ENCODE results near the gene THAP11.
"Not testable (repeated sequence)": the region's sequence is repeated elsewhere in the genome, so short reads cannot be mapped to it uniquely, and the experiment has no call there.

THAP11 gene

DNA sequence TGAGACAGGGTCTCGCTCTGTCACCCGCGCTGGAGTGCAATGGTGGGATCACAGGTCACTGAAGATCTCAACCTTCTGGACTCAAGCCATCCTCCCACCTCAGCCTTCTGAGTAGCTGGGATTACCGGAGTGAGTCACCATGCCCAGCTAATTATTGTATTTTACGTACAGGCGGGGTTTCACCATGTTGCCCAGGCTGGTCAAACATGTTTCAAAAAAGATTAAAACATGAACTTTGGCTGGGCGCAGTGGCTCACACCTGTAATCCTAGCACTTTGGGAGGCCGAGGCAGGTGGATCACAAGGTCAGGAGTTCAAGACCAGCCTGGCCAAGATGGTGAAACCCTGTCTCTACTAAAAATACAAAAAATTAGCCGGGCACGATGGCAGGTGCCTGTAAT lies 4.9 kb upstream of the THAP11 start:
- not testable (repeated sequence) for DNase-seq (ENCODE audit: low spot score)

DNA sequence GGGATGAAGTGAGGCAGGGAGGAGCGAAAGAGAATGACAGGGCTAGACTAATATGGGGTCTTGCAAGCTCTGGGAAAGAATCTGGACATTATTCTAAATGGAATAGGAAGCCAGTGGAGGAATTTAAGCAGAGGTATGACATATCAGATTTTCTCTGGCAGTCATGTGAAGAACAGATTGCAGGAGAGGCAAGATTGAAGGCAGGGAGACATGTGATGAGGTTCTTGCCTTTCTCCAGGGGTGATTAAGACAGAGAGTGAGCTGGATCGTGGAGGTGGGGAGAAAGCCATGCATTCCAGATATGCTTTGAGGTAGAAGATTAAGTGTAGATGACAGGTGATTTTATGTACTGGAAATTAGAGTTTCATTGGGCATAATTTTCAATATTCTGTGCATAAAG lies 4.3 kb upstream of the THAP11 start:
- no peak for DNase-seq (ENCODE audit: low spot score)

- no peak for DNase-seq (ENCODE audit: low spot score)
Observed at GRCh38 chr16:67841198-67841815, 813 bp upstream of the THAP11 start.

GRCh38 chr16:67842509-67843342 lies 606 bp downstream of the THAP11 start:
- DNase-seq (ENCODE audit: low spot score) = peak; percentile 70

DNA sequence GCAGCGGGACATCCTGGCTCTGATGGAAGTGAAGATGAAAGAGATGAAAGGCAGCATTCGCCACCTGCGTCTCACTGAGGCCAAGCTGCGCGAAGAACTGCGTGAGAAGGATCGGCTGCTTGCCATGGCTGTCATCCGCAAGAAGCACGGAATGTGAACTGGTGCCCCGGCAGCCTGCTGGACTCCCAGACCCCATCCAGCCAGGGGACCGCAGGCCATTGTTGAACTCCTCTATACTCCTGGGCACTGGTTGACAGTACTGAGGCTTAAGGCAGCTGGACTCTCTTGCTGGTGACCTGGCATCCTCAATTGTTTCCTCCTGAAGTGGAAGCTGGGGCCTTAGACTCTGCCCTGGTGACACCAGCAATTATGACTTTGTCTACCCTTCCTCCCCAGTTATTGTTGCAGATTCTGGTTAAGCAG lies 1.2 kb downstream of the THAP11 start:
- no peak for DNase-seq (ENCODE audit: low spot score)

- DNase-seq (ENCODE audit: low spot score) = peak; percentile 36
Observed at GRCh38 chr16:67844497-67844896, 2.4 kb downstream of the THAP11 start.

GRCh38 chr16:67845291-67846062 lies 3.4 kb downstream of the THAP11 start:
- peak; percentile 51 for DNase-seq (ENCODE audit: low spot score)

GRCh38 chr16:67846063-67846319 lies 3.9 kb downstream of the THAP11 start:
- DNase-seq (ENCODE audit: low spot score) = peak; percentile 48

- DNase-seq (ENCODE audit: low spot score) = peak; percentile 98
Observed at GRCh38 chr16:67846320-67847063, 4.4 kb downstream of the THAP11 start, which contains the start of gene NUTF2. TSS of gene NUTF2 (plus strand) at chr16:67846933. CDS start at chr16:67865131, 18,198 bp downstream.

- DNase-seq (ENCODE audit: low spot score) = peak; percentile 27
Observed at GRCh38 chr16:67847064-67847861, 5.1 kb downstream of the THAP11 start, which contains the start of gene CENPT. TSS of gene CENPT (minus strand) at chr16:67847693. CDS start at chr16:67833859, 13,834 bp downstream.

DNA sequence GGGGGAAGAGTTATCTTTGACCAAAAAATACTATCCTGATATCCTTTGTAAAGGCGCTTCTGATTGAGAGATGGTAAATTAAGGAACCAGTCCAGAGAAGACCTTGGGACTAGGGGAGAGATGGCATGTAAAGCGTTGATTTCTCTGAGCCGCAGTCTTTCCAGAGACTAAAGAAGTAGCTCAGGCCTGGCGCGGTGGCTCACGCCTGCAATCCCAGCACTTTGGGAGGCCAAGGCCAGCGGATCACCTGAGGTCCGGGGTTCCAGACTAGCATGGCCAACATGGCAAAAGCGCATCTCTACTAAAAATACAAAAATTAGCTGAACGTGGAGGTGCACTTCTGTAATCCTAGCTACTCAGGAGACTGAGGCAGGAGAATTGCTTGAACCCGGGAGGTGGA lies 6.0 kb downstream of the THAP11 start:
- DNase-seq (ENCODE audit: low spot score) = no peak

DNA sequence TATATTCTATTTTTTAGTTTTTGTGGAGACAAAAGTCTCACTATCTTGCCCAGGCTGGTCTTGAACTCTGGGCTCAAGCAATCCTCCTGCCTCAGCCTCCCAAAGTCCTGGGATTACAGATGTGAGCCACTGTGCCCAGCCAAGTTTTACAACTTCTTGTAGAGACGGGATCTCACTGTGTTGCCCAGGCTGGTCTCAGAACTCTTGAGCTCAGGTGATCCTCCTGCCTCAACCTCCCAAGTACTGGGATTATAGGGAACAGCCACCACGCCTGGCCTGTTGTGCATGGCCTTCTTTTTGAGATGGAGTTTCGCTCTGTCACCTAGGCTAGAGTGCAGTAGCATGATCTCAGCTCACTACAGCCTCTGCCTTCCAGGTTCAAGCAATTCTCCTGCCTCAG lies 11.6 kb downstream of the THAP11 start:
- DNase-seq (ENCODE audit: low spot score) = no peak

DNA sequence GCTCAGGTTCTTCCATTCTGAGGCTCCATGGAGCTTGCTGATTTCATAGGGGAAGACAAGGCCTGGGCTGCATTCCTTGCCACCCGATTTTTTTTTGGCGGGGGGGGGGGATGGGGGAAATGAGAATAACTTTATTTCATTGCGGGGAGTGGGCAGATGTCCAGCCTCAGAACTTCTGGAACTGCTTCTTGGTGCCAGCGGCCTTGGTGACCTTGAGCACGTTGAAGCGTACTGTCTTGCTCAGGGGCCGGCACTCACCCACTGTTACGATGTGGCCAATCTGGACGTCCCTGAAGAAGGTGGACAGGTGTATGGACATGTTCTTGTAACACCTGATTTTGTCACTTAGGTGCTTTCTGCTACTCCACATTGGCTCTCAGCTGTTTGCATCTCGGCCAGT lies 13.7 kb downstream of the THAP11 start:
- no peak for DNase-seq (ENCODE audit: low spot score)

DNA sequence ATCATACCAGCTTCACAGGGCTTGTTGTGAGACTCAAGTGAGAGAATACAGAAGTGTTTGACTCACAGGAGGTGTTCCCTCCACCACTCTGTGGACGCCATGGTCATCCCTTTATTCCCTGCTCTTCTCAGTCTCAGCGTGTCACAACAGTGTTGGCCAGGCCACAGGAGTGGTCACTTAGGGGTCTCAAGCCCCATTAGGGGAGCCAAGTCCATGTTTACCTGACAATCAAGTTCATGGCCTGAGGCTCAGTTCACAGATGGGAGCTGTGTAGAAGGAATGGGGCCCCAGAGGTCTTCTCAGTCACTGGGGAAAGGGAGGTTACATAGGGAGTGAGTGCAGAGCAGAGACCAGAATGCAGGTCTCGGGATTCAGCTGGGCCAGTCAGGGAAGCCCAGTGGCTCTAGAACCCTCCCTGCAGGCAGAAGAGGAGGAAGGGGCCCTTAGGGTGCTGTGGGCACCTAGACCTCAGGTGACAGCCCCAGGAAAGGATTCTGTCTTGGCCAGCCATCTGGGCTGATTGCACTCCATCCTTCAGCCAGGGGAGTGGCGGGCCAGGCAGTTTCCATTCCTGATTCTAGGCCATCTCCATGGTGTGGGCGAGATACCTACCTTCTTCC lies 14.9 kb downstream of the THAP11 start:
- no peak for DNase-seq (ENCODE audit: low spot score)

DNA sequence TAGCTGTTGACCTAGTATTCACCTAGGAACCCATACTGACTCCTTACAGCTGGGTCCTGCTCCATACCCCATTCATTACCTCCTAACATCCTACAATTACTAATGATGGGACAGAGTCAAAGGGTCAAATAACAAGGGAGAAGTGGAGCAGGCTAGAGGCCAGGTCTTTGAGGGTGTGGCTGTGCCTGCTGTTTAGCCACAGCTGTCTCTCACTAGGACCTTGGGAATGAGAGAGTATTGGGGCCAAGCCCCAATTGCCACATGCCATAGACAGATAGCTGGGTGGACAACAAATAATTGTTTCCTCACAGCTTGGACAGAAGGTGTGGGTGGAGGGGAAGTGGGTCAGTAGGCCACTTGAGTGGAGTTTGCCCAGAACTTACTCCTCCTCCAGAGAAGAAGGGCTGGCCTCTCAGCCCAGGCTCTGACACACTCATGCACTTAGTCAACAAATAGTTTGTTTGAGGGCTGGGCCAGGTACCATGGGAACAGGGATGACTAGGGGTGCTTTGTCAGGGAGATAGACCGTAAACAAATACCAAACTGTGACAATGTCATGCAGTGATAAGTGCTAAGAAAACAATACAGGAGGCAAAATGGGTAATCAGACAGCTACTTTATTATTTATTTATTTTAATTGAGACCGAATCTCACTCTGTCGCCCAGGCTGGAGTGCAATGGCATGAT lies 15.6 kb downstream of the THAP11 start:
- no peak for DNase-seq (ENCODE audit: low spot score)

DNA sequence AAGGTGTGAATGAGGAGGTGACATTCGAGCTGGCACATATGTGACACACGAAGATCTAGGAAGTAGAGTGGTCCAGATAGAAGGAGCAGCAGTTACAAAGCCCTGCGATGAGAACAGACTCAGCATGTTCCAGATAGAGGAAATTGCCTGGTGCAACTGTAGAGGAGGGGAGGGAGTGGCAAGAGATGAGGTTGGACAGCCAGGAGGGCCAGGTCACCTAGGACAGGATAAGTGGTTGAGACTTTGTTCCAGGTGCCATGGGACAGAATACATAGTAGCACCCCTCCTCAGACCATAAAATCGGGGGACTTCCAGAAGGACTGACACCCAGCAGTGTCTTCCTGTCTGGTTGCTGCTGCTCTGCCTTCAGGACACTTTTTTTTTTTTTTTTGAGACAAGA lies 16.4 kb downstream of the THAP11 start:
- no peak for DNase-seq (ENCODE audit: low spot score)

DNA sequence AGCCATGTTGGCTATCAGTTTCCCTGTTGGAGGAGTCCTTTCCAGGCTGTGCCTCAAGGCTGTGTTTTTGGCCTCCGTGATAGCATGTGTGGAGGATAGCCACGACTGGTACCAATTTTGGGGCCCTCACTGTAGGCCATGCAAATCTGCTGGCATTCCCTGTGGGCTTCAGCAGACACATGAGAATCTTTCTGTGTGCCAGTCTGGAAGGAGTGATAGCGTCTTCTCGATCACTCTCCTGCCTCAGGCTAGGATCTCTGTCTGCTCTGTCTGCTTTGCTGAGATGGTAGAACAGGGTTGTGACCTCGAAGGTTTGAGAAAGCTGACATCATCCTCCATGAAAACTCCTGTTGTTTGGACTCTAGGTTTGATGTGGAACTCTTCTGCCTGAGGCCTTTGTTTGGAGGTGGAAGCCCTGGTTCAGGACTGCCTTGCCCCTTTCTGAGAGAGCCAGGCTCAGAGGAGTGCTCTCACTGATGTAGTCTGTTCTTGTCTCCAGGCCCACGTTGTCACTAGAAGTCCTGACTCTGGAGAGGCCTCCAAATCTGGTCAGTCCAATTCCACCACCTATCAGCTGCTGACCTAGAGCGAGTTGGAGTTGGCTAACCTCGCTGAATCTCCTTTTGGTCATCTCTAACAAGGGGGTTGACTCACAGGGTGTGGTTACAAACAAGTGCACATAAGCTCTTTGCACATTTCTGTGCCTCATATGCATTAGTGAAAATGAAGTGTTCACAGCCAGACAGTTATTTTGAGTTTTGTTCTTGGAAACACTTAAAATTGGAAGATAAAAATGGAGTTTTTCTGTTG lies 18.7 kb downstream of the THAP11 start:
- no peak for DNase-seq (ENCODE audit: low spot score)

DNA sequence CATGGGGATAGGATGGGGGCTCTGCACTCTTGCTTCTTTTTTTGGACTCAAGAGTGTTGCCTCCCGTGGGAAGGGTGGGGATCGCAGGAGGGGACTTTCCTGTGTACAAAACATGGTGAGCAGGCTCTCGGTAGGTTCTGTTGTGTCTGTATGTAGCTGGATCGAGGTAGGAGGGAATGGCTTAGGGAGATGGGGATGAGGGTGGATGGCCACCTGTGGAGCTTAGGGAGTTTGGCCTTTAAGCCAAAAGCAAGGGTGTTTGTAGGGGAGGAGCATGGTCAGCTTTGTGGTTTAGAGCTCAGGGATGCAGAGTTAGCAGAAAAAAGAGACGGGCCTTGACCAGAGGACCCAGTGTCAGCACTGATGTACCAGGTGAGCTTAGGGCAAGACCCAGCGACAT lies 19.8 kb downstream of the THAP11 start:
- no peak for DNase-seq (ENCODE audit: low spot score)

All from NAMALWA (cell line).